ENCODE measurements around the gene OR10A3. TPM values are rescaled to one million over a fixed set of nuclear protein-coding genes. Genes with fewer than 3 reads are reported as not detected.

Gene OR10A3
- total RNA-seq, 1 experiment from 2014 or later = not detected

DNA sequence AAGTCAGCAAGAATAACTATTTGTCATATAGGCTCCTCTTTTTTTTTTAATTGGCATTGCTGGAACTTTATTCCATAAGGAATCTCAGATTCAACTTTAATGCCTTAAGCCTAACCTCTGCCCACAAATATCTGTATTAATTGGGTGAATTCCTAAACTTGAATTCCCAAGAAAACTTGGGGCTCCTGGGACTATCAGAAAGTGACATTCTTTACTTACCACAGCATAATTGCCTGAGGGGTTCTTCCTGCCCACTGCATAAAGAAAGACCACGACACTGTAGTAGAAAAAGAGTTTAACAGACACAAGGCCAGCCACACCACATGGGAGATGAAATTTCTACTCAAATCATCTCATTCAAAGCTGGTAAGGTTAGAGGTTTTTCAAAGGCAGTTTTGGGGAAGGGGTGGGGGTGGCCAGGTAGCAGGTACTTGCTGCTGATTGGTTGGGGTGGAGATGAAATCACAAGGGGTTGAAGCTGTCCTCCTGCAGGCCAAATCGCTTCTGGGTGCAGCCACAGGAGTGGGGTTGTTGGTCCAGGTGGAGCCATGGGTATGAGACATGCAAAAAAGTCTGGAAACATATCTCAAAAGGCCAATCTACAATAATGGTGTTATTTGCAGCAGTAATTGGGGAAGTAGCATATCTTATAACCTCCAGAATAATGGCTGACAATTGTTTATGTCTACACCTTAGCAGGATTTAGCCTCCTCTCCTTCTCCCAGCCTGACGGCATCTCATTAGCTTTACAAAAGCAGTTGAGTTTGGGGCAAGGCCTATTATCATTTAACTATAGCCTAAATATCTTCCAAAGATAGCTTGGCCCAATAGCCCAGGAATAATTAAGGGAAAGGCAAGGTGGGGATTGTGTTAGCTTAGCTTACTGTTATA lies 28.5 kb upstream of the OR10A3 start:
- POLR2A ChIA-PET = no interaction called here
- CTCF ChIA-PET = interaction anchor here (1.0 kb wide), 1 partner anchor 77 kb away, joined by 3 read pairs; no protein-coding TSS in a partner anchor

DNA sequence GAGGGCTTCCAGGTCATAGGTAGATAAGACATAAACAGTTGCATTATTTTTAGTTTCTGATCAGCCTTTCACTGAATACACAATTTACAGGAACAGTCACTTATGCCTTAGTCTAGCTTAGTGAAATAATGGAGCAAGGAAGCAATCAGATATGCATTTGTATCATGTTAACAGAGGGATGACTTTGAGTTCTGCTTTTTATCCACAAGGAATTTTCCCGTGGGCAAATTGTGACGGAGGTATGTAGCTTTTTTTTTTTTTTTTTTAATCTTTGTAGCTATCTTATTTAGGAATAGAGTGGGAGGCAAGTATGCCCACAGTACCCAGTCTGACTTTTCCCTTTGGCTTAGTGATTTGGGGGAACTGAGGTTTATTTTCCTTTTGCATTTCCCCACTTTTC lies 27.2 kb upstream of the OR10A3 start:
- no peak overlapping the region for H3K9ac ChIP-seq (ENCODE audit: low read length)
- no peak for ATAC-seq
- ChIA-PET RAD21 (ENCODE audit: low non-redundant PET in 1 of 2, low total read pairs in 2 of 2, uncharacterized antibody in 2 of 2, unreplicated experiment in 2 of 2) (no interaction called here), POLR2A (no interaction called here), CTCF (interaction anchor here (0.7 kb wide), 1 partner anchor 76 kb away, joined by 3 read pairs; no protein-coding TSS in a partner anchor)
- H3K27me3 ChIP-seq (ENCODE audit: insufficient read depth, low read length) = peaks cover 37% of the 10 kb centered on the region; the same call in 1 of the 2 replicates
- H3K27ac ChIP-seq (ENCODE audit: low read depth, low read length) = no peak overlapping the region
- intact Hi-C loops (cut with micrococcal nuclease) = no loop called here
- TF ChIP-seq FOSL1 (IDR thresholded peaks at IDR 0.05; ENCODE audit: low read depth) (no peak), POLR2AphosphoS5 (IDR thresholded peaks at IDR 0.05; ENCODE audit: low read depth, low read length) (no peak), CEBPB (IDR thresholded peaks at IDR 0.05; ENCODE audit: low read depth) (no peak), EZH2phosphoT487 (IDR thresholded peaks at IDR 0.05; ENCODE audit: borderline replicate concordance) (no peak), SRF (IDR thresholded peaks at IDR 0.05; ENCODE audit: low read depth) (no peak), POLR2A (IDR thresholded peaks at IDR 0.05; ENCODE audit: borderline replicate concordance, extremely low read depth, insufficient read depth, insufficient read length) (no peak)
- TF ChIP-seq, protein P1, sequence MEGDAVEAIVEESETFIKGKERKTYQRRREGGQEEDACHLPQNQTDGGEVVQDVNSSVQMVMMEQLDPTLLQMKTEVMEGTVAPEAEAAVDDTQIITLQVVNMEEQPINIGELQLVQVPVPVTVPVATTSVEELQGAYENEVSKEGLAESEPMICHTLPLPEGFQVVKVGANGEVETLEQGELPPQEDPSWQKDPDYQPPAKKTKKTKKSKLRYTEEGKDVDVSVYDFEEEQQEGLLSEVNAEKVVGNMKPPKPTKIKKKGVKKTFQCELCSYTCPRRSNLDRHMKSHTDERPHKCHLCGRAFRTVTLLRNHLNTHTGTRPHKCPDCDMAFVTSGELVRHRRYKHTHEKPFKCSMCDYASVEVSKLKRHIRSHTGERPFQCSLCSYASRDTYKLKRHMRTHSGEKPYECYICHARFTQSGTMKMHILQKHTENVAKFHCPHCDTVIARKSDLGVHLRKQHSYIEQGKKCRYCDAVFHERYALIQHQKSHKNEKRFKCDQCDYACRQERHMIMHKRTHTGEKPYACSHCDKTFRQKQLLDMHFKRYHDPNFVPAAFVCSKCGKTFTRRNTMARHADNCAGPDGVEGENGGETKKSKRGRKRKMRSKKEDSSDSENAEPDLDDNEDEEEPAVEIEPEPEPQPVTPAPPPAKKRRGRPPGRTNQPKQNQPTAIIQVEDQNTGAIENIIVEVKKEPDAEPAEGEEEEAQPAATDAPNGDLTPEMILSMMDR (IDR thresholded peaks at IDR 0.05 in 2 of 3, conservative IDR thresholded peaks at IDR 0.05 in 1 of 3; ENCODE audit: borderline replicate concordance in 1 of 3, insufficient read depth in 1 of 3, low read depth in 2 of 3, low read length in 2 of 3) = no peak
- TF ChIP-seq, protein P2, sequence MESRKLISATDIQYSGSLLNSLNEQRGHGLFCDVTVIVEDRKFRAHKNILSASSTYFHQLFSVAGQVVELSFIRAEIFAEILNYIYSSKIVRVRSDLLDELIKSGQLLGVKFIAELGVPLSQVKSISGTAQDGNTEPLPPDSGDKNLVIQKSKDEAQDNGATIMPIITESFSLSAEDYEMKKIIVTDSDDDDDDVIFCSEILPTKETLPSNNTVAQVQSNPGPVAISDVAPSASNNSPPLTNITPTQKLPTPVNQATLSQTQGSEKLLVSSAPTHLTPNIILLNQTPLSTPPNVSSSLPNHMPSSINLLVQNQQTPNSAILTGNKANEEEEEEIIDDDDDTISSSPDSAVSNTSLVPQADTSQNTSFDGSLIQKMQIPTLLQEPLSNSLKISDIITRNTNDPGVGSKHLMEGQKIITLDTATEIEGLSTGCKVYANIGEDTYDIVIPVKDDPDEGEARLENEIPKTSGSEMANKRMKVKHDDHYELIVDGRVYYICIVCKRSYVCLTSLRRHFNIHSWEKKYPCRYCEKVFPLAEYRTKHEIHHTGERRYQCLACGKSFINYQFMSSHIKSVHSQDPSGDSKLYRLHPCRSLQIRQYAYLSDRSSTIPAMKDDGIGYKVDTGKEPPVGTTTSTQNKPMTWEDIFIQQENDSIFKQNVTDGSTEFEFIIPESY (IDR thresholded peaks at IDR 0.05; ENCODE audit: extremely low read depth, insufficient replicate concordance, low read length) = no peak
- no peak for DNase-seq (ENCODE audit: low read depth, low spot score)
- no peaks in the 10 kb centered on the region for H4K20me1 ChIP-seq (ENCODE audit: insufficient read depth)
- H3K36me3 ChIP-seq (ENCODE audit: control insufficient read depth in 1 of 2, insufficient read depth in 2 of 2, low read length in 2 of 2) = no peaks in the 10 kb centered on the region
- H3K9me2 ChIP-seq (ENCODE audit: insufficient read depth) = no peaks in the 10 kb centered on the region
- H3K4me3 ChIP-seq (replicated peaks in 1 of 2; ENCODE audit: low read depth in 1 of 2, low read length in 2 of 2) = no peak overlapping the region
- H3K79me2 ChIP-seq (ENCODE audit: insufficient read depth, low read length) = no peaks in the 10 kb centered on the region
- no peak overlapping the region for H3K4me2 ChIP-seq (ENCODE audit: low read length)
- H3K9me3 ChIP-seq (ENCODE audit: control insufficient read depth in 1 of 2, insufficient read depth in 1 of 2, low read depth in 1 of 2, low read length in 2 of 2) = no peaks in the 10 kb centered on the region
- BruUV-seq (replicated peaks) = no TSS peak
- no peak overlapping the region for H2AFZ ChIP-seq (ENCODE audit: low read depth, low read length, poor library complexity, severe bottlenecking)
- H3K4me1 ChIP-seq (ENCODE audit: control insufficient read depth in 1 of 2, insufficient read depth in 2 of 2, low read length in 2 of 2) = no peaks in the 10 kb centered on the region

More for the DNA sequence above, 28.5 kb upstream of the OR10A3 start:
- no peak for TF ChIP-seq CBX3 (IDR thresholded peaks at IDR 0.05; ENCODE audit: low read depth)
- Histone ChIP-seq H3K4me2 (ENCODE audit: low read length) (no peak overlapping the region), H3K27me3 (ENCODE audit: insufficient read depth, low read length) (peaks cover 37% of the 10 kb centered on the region; the same call in 1 of the 2 replicates), H3K9me3 (ENCODE audit: control insufficient read depth in 1 of 2, insufficient read depth in 1 of 2, low read depth in 1 of 2, low read length in 2 of 2) (no peaks in the 10 kb centered on the region), H3K27ac (ENCODE audit: low read depth, low read length) (no peak overlapping the region), H3K9ac (ENCODE audit: low read length) (no peak overlapping the region), H3K79me2 (ENCODE audit: insufficient read depth, low read length) (no peaks in the 10 kb centered on the region), H3K4me1 (ENCODE audit: control insufficient read depth in 1 of 2, insufficient read depth in 2 of 2, low read length in 2 of 2) (no peaks in the 10 kb centered on the region), H2AFZ (ENCODE audit: low read depth, low read length, poor library complexity, severe bottlenecking) (no peak overlapping the region), H3K36me3 (ENCODE audit: control insufficient read depth in 1 of 2, insufficient read depth in 2 of 2, low read length in 2 of 2) (no peaks in the 10 kb centered on the region), H3K4me3 (replicated peaks in 1 of 2; ENCODE audit: low read depth in 1 of 2, low read length in 2 of 2) (no peak overlapping the region), H4K20me1 (ENCODE audit: insufficient read depth) (no peaks in the 10 kb centered on the region), H3K9me2 (ENCODE audit: insufficient read depth) (no peaks in the 10 kb centered on the region)
- RAD21 ChIA-PET (ENCODE audit: low non-redundant PET in 1 of 2, low total read pairs in 2 of 2, uncharacterized antibody in 2 of 2, unreplicated experiment in 2 of 2) = no interaction called here
- ATAC-seq = no peak
- no TSS peak for BruUV-seq (replicated peaks)
- intact Hi-C loops (cut with micrococcal nuclease) = no loop called here
- no peak for DNase-seq (ENCODE audit: low read depth, low spot score)
